ENCODE data around the gene KLHL22.

The KLHL22 gene

GRCh38 chr22:20442485-20443284, 52.9 kb downstream of the KLHL22 start:
- no peak for TF ChIP-seq CTCF (IDR thresholded peaks at IDR 0.05; ENCODE audit: borderline replicate concordance, control extremely low read depth, extremely low read depth, insufficient read depth, missing control alignments)
- in situ Hi-C loops (cut with MboI; ENCODE audit: low sequenced_read_pairs, unreplicated experiment), result no loop called here
- DNase-seq (ENCODE audit: low spot score), result no peak

GRCh38 chr22:20441631-20442484, 53.7 kb downstream of the KLHL22 start:
- in situ Hi-C loops (cut with MboI; ENCODE audit: low sequenced_read_pairs, unreplicated experiment), result no loop called here
- no peak for DNase-seq (ENCODE audit: low spot score)
- no peak for TF ChIP-seq CTCF (IDR thresholded peaks at IDR 0.05; ENCODE audit: borderline replicate concordance, control extremely low read depth, extremely low read depth, insufficient read depth, missing control alignments)

- in situ Hi-C loops (cut with MboI; ENCODE audit: low sequenced_read_pairs, unreplicated experiment), result no loop called here
- no peak for TF ChIP-seq CTCF (IDR thresholded peaks at IDR 0.05; ENCODE audit: borderline replicate concordance, control extremely low read depth, extremely low read depth, insufficient read depth, missing control alignments)
- no peak for DNase-seq (ENCODE audit: low spot score)
These were observed 54.7 kb downstream of the KLHL22 start for GRCh38 chr22:20440637-20441591.

GRCh38 chr22:20439928-20440575, 55.5 kb downstream of the KLHL22 start:
- no peak for DNase-seq (ENCODE audit: low spot score)
- in situ Hi-C loops (cut with MboI; ENCODE audit: low sequenced_read_pairs, unreplicated experiment), result no loop called here
- TF ChIP-seq CTCF (IDR thresholded peaks at IDR 0.05; ENCODE audit: borderline replicate concordance, control extremely low read depth, extremely low read depth, insufficient read depth, missing control alignments), result no peak

- no peak for TF ChIP-seq CTCF (IDR thresholded peaks at IDR 0.05; ENCODE audit: borderline replicate concordance, control extremely low read depth, extremely low read depth, insufficient read depth, missing control alignments)
- DNase-seq (ENCODE audit: low spot score), result no peak
- in situ Hi-C loops (cut with MboI; ENCODE audit: low sequenced_read_pairs, unreplicated experiment), result no loop called here
These were observed 56.1 kb downstream of the KLHL22 start for GRCh38 chr22:20439556-20439927.
